Caco-2 (cell line): ENCODE measurements around the gene KIF26B. TPM values are rescaled to one million over a fixed set of nuclear protein-coding genes. Genes with fewer than 3 reads are reported as not detected.

Experiments used
- BruUV-seq: library from RNA; stranded (reverse); fragments of 400-500 nt; replicated peaks from 2 replicates; lab custom pipeline; 2021; lab: Mats Ljungman, UMichigan
- CTCF ChIA-PET: fragments of 300-600 bp; sonication (Branson Sonifier 250); formaldehyde crosslinking; loops from one replicate; lab custom pipeline; 2022; ENCODE audit warnings: antibody characterized with exemption; lab: Charles Lee
- POLR2A ChIA-PET: fragments of 300-600 bp; sonication (Branson Sonifier 250); formaldehyde crosslinking; loops from one replicate; lab custom pipeline; 2022; ENCODE audit warnings: antibody characterized with exemption; lab: Charles Lee
- DNase-seq, 2 experiments: peaks; one replicate each; pipeline versions ENCODE4 v3.0.0 to v3.0.0-alpha.2; 2020 to 2022
- H3K27me3 ChIP-seq: replicated peaks from 2 replicates; pipeline ENCODE4 v1.6.0; 2011; ENCODE audit warnings: low read length; ENCODE audit not compliant: control insufficient read depth, insufficient read depth
- H3K36me3 ChIP-seq: 2 replicates; pipeline ENCODE4 v1.5.1; 2011; ENCODE audit warnings: low read length; ENCODE audit not compliant: control insufficient read depth, insufficient read depth
- H3K4me1 ChIP-seq: fragments of 250-450 bp; sonication (Bioruptor Pico); 2 replicates; pipeline ENCODE4 v1.5.1; 2020; ENCODE audit warnings: mild to moderate bottlenecking
- H3K4me3 ChIP-seq: 2 replicates; pipeline ENCODE4 v1.5.1; 2011; ENCODE audit warnings: low read depth, mild to moderate bottlenecking, control low read depth, low read length
- H3K9me3 ChIP-seq: fragments of 250-450 bp; sonication (Bioruptor Pico); 2 replicates; pipeline ENCODE4 v1.5.1; 2020; ENCODE audit warnings: mild to moderate bottlenecking, moderate library complexity
- H3K27ac Mint-ChIP-seq: one replicate; pipeline ENCODE4 v1.8.0; 2022; ENCODE audit warnings: mixed read lengths; ENCODE audit not compliant: unreplicated experiment
- H3K27me3 Mint-ChIP-seq: one replicate; pipeline ENCODE4 v1.8.0; 2022; ENCODE audit warnings: mixed read lengths; ENCODE audit not compliant: insufficient read depth, unreplicated experiment
- H3K36me3 Mint-ChIP-seq: one replicate; pipeline ENCODE4 v1.8.0; 2022; ENCODE audit warnings: mild to moderate bottlenecking, mixed read lengths; ENCODE audit not compliant: insufficient read depth, unreplicated experiment
- H3K4me1 Mint-ChIP-seq: one replicate; pipeline ENCODE4 v1.8.0; 2022; ENCODE audit warnings: low read depth, mixed read lengths; ENCODE audit not compliant: unreplicated experiment
- H3K4me3 Mint-ChIP-seq: one replicate; pipeline ENCODE4 v1.8.0; 2022; ENCODE audit warnings: mild to moderate bottlenecking, moderate library complexity, mixed read lengths; ENCODE audit not compliant: unreplicated experiment
- H3K9me3 Mint-ChIP-seq: one replicate; pipeline ENCODE4 v1.8.0; 2022; ENCODE audit warnings: mixed read lengths; ENCODE audit not compliant: unreplicated experiment
- CTCF ChIP-seq, 2 experiments: fragments of 200-600 bp in 1 of 2; IDR thresholded peaks; 1 replicate in 1 of 2; 2 replicates in 1 of 2; pipeline versions ENCODE4 v1.5.1 to v1.8.0; 2011 to 2022; ENCODE audit warnings: antibody characterized with exemption in 1 of 2, control low read depth in 1 of 2, inconsistent platforms in 1 of 2, low read depth in 1 of 2, low read length in 1 of 2, mild to moderate bottlenecking in 1 of 2, moderate library complexity in 1 of 2; ENCODE audit not compliant: insufficient read depth in 1 of 2, severe bottlenecking in 1 of 2, unreplicated experiment in 1 of 2
- intact Hi-C: fragments of 100-400 bp; cut with micrococcal nuclease; formaldehyde crosslinking; loops from one replicate; pipeline ENCODE4 v1.10.0; 2022; ENCODE audit not compliant: unreplicated experiment
- total RNA-seq: library from RNA; stranded (reverse); gene quantifications from 2 replicates; pipeline ENCODE4 v1.2.3, GENCODE V29; 2022

Gene KIF26B
- total RNA-seq, 1 experiment from 2014 or later, result 4.9 TPM

DNA sequence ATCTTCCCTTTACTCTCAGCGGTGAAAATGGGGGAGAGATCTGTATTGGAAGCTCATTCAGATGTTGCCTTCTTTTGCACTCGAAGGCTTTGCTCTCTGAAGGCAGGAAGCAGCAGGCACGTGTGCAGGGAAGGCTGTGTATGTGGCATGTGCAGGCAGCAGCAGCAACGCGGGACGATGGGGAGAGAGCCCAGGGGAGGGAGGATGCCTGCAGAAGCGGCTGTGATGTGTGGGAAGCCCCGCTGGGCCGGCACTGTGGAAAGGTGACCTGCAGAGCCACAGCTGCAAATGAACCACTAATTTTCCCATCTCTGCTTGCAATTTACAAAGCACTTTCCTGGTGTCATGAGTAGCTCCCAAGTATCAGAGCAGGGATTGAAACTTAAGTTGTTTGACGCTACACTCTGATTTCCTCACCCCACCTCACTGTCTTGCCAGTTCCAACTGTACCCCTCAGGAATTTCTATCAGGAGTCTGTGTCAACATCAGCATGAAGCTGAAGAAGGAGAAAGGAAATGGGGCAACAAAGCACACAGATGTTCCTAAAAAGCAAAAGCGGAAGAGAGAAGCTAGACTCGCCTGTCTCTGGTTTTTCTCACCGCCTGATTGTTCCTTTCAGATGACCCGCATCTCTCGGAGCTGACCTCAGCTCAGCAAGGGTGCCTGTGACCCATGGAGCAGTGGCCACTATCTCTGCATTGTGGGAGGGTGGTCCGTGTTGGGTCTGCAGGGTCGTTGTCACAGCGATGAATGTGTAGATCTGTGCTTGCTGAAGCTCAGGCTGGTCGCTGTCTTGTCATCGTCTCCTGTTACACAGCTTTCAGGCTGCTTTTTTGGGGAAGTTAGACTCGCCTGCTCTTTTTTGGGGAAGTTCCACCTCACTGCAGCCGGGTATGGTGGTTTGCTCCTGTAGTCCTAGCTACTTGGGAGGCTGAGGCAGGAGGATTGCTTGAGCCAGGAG lies 156.1 kb downstream of the KIF26B start:
- intact Hi-C loops, result no loop called here
- Mint-ChIP-seq H3K27me3 (no peaks in the 10 kb centered on the region), H3K27ac (no peak overlapping the region), H3K9me3 (no peaks in the 10 kb centered on the region), H3K36me3 (no peaks in the 10 kb centered on the region), H3K4me1 (peaks cover 7% of the 10 kb centered on the region), H3K4me3 (no peak overlapping the region)
- DNase-seq, result no peak
- BruUV-seq, result no TSS peak
- ChIA-PET POLR2A (no interaction called here), CTCF (no interaction called here)
- Histone ChIP-seq H3K36me3 (no peaks in the 10 kb centered on the region), H3K4me3 (no peak overlapping the region), H3K4me1 (no peaks in the 10 kb centered on the region), H3K27me3 (no peaks in the 10 kb centered on the region), H3K9me3 (no peaks in the 10 kb centered on the region)
- TF ChIP-seq CTCF (IDR thresholded peaks at IDR 0.05; ENCODE audit: insufficient read depth in 1 of 2, low read depth in 1 of 2, low read length in 1 of 2, severe bottlenecking in 1 of 2, unreplicated experiment in 1 of 2), result no peak

DNA sequence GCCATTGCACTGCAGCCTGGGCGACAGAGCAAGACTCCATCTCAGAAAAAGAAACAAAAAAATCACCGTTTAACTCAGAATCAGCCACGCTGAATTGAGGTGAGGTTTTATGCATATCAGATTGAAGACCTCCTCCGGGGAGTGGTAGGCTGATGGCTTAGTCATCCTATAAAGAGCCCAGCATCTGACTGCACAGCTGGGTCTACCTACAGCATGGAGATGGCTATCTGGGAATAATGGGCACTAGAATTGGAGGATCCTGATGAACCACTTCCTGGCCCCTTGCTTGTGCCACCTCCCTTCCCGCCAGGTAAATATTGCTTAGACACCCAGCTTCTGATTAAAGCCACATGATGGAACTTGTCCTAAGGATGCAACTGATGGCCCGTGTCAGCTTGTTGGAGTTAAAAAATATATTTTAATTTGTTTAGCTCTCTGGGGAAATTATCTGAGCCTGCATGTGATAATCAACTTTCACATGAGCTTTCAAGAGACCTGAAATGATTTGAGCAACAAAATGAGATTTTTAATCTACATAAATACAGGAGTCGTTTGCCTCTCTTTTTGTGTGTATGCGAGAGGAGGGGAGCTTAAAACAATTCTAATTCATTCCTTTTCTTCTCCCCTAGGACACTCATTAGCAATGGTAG lies 157.2 kb downstream of the KIF26B start:
- Mint-ChIP-seq H3K4me3 (no peak overlapping the region), H3K27ac (no peak overlapping the region), H3K27me3 (no peaks in the 10 kb centered on the region), H3K36me3 (no peaks in the 10 kb centered on the region), H3K4me1 (peaks cover 7% of the 10 kb centered on the region), H3K9me3 (no peaks in the 10 kb centered on the region)
- DNase-seq, result no peak
- no peak overlapping the region for H3K4me3 ChIP-seq
- no TSS peak for BruUV-seq
- H3K4me1 ChIP-seq, result no peaks in the 10 kb centered on the region
- no peaks in the 10 kb centered on the region for H3K36me3 ChIP-seq
- H3K9me3 ChIP-seq, result no peaks in the 10 kb centered on the region
- H3K27me3 ChIP-seq, result no peaks in the 10 kb centered on the region
- intact Hi-C loops, result no loop called here
- TF ChIP-seq CTCF (IDR thresholded peaks at IDR 0.05; ENCODE audit: insufficient read depth in 1 of 2, low read depth in 1 of 2, low read length in 1 of 2, severe bottlenecking in 1 of 2, unreplicated experiment in 1 of 2), result no peak
- ChIA-PET POLR2A (no interaction called here), CTCF (no interaction called here)

DNA sequence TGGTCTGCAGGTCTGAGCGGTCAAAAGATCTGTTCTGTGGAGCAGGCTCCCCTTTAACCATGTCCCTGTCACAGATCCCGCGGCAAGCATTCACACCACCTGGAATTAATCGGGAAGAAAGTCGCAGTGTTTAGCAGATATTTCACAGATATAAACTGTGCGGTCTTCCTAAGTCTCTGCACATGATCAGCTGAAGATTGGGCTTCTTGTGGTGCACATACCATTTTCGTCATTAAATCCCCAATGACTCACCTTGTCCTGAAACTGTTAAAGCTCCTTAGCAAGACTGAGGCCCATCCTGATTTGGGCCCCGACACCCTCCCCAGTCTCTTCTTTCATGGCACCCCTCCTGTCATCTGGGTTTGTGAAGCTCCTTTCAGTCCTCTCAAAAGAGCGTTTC lies 158.8 kb downstream of the KIF26B start:
- H3K4me1 Mint-ChIP-seq, result peaks cover 7% of the 10 kb centered on the region
- no peak for TF ChIP-seq CTCF (IDR thresholded peaks at IDR 0.05; ENCODE audit: insufficient read depth in 1 of 2, low read depth in 1 of 2, low read length in 1 of 2, severe bottlenecking in 1 of 2, unreplicated experiment in 1 of 2)
- H3K36me3 Mint-ChIP-seq, result no peaks in the 10 kb centered on the region
- H3K4me3 Mint-ChIP-seq, result no peak overlapping the region
- H3K36me3 ChIP-seq, result no peaks in the 10 kb centered on the region
- no peak overlapping the region for H3K4me3 ChIP-seq
- H3K9me3 ChIP-seq, result no peaks in the 10 kb centered on the region
- H3K9me3 Mint-ChIP-seq, result no peaks in the 10 kb centered on the region
- ChIA-PET POLR2A (no interaction called here), CTCF (no interaction called here)
- H3K4me1 ChIP-seq, result no peaks in the 10 kb centered on the region
- H3K27ac Mint-ChIP-seq, result peak overlapping the region; percentile 23
- intact Hi-C loops, result no loop called here
- no peaks in the 10 kb centered on the region for H3K27me3 Mint-ChIP-seq
- no peak for DNase-seq
- BruUV-seq, result no TSS peak
- H3K27me3 ChIP-seq, result no peaks in the 10 kb centered on the region
